GM18498 (cell line): ENCODE measurements around the gene ACOX3.
"Not testable (repeated sequence)": the region's sequence is repeated elsewhere in the genome, so short reads cannot be mapped to it uniquely, and the experiment has no call there.

ENCODE experiments used
- ATAC-seq: cut with Tn5 transposase; IDR thresholded peaks from one replicate; pipeline ENCODE4 v1.9.1; 2021; ENCODE audit warnings: mild to moderate bottlenecking, moderate library complexity; ENCODE audit not compliant: unreplicated experiment

Gene ACOX3

DNA sequence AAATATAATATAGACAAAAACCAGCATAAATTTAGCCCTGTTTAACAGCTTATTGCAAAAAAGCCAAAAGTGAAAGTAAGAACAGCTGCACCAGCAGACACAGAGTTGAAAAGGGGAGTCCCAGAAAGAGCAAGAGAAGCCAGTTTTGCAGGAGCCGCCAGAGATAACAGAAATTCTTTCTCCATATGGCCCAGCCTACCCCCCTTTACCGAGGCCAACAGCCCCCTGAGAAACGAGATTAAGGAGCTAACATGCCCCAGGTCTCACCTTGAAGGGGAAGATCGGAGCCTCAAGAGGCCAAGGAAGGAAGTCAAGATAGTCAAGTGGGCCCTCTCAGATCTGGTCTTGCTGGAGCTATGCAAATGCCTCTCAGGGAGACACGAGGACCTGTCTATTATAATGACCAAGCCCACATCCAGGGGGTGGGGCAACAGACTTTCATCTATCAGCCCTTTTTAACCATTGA lies 4.8 kb downstream of the ACOX3 start:
- ATAC-seq, result peak; percentile 71

DNA sequence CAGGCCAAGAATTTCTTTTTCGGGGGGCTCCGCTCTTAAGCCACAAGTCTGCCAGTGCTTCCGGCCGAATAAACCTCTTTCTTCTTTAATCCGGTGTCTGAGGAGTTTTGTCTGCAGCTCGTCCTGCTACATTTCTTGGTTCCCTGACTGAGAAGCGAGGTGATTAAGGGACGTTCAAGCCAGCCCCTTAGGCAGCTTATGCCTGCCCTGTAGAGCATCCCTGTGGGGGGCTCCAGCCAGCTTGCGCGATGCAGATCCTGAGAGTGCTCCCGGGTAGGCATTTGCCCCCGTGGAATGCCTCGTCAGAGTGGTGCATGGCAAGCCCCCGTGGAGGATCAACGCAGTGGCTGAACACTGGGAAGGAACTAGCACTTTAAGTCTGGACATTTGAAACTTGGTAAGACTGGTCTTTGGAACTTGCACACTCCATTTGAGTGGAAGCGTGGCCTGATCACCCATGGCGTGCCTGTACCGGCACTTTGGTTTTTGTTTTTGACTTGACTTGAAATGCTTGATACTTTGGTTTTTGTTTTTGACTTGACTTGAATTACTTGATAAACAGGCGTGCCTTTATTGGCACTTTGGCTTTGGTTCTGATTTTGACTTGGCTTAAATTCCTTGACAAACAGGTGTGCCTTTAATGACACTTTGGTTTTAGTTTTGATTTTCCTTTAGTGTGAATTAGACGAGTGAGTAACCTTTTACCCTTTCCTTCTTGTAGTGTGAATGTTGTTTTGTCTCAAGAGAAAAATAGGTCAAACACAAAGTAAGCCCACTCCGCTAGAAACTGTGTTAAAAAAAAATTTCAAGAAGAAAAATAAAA lies 6.1 kb downstream of the ACOX3 start:
- ATAC-seq, result no peak

- no peak for ATAC-seq
Observed at GRCh38 chr4:8433136-8433535, 7.4 kb downstream of the ACOX3 start.

GRCh38 chr4:8431553-8431952 lies 9.0 kb downstream of the ACOX3 start:
- ATAC-seq, result no peak

DNA sequence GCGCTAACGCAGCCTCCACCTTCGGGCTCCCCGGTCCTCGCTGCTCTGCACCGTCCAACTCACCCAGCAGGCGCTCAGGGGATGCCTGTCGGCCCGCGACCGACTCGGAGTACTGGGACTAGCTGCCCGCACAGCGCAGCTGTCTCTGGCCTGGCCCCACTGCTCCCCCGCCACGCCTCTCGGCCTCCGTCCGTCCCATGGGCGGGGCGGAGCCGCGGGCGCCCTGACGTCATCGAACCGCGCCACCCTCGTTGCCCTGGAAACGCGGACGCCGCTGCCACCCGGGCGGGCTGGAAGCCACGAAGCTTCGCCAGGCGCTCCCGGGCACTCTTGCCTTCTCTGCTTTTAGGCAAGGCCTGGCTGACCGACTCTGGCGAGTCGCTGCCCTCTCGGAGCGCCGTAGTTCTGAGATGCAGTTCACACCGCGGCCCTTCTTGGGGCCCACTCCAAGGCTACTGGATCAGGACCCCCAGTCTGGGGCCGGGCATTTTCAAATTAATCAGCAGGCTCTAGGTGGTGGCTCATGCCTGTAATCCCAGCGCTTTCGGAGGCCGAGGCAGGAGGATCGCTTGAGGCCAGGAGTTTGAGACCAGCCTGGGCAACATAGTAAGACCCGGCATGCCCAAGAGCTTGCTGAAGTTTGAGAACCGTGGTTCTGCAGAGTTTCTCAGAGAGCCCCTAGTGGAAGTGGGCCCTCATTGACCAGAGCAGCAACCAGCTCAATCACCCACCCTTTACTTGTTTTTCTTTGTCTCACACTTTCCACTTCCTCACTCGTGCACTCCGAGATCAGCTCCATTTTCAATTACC lies 12.0 kb downstream of the ACOX3 start:
- peak; percentile 94 for ATAC-seq

GRCh38 chr4:8427761-8428287 lies 12.7 kb downstream of the ACOX3 start:
- ATAC-seq, result peak; percentile 63

DNA sequence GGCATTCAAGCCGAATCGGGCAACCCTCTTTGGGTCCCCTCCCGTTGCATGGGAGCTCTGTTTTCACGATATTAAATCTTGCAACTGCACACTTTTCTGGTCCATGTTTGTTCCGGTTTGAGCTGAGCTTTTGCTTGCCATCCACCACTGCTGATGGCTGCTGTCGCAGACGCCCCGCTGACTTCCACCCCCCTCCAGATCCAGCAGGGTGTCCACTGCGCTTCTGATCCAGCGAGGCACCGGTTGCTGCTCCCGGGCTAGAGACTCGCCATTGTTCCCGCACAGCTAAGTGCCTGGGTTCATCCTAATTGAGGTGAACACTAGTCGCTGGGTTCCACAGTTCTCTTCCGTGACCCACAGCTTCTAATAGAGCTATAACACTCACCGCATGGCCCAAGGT lies 13.3 kb downstream of the ACOX3 start:
- no peak for ATAC-seq

DNA sequence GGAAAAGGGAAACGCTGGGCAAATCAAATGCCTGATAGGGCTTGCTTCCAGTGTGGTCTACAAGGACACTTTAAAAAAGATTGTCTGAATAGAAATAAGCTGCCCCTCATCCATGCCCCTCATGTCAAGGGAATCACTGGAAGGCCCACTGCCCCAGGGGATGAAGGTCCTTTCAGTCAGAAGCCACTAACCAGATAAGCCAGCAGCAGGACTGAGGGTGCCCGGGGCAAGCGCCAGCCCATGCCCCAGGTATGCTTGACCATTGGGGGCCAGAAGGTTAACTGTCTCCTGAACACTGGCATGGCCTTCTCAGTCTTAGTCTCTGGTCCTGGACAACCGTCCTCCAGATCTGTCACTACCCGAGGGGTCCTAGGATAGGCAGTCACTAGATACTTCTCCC lies 17.7 kb downstream of the ACOX3 start:
- no peak for ATAC-seq

GRCh38 chr4:8422327-8422726 lies 18.2 kb downstream of the ACOX3 start:
- ATAC-seq, result no peak

- not testable (repeated sequence) for ATAC-seq
Observed at GRCh38 chr4:8420151-8420550, 20.4 kb downstream of the ACOX3 start.

GRCh38 chr4:8419222-8420041 lies 21.1 kb downstream of the ACOX3 start:
- ATAC-seq, result peak; percentile 87

- ATAC-seq, result no peak
Observed at GRCh38 chr4:8417071-8417614, 23.4 kb downstream of the ACOX3 start.

GRCh38 chr4:8414377-8414776 lies 26.1 kb downstream of the ACOX3 start:
- no peak for ATAC-seq

- no peak for ATAC-seq
Observed at GRCh38 chr4:8412288-8412687, 28.2 kb downstream of the ACOX3 start.

GRCh38 chr4:8411351-8412180 lies 29.0 kb downstream of the ACOX3 start:
- no peak for ATAC-seq

DNA sequence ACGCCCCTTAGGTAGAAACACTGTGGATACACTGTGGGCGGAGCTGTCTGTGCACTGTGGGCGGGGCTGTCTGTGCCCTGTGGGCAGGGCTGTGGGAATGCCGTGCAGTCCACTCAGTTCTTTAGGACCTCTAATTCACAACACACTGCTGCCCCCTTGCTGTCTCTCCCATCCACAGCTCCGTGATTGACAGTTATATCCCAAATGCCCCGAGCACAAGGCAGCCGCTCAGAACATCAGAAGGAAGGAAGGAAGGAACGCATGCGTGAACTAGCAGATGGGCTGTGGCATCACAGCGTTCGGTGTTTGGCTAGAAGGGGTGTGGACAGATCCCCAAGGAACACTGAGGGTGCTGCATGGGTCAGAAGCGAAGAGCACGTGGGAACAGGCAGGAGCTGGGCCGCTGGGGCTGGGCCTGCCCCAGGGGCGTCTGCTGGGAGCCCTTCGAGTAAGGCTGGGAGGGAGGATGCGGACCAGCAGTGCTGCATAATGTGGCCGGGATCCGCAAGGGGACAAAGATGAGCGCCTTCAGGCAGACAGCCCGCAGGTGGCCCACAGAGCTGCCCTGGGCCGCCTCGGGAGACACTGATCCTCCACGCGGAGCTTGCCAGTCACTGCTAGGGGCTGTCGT lies 29.8 kb downstream of the ACOX3 start:
- ATAC-seq, result no peak

GRCh38 chr4:8410066-8410625 lies 30.4 kb downstream of the ACOX3 start:
- no peak for ATAC-seq

GRCh38 chr4:8409264-8410065 lies 31.1 kb downstream of the ACOX3 start:
- ATAC-seq, result no peak
